CD14-positive monocyte (primary cell): ENCODE results near the gene NLN. TPM values are rescaled to one million over a fixed set of nuclear protein-coding genes. Genes with fewer than 3 reads are reported as not detected.

Source experiments
- DNase-seq, 3 donors: peaks; one replicate each; pipeline ENCODE4 v3.0.0-alpha.2; 2011 to 2022
- H2AFZ ChIP-seq: 2 replicates; pipeline ENCODE4 v1.6.0; 2012; ENCODE audit warnings: mild to moderate bottlenecking, low read depth, low read length, inconsistent platforms; ENCODE audit not compliant: insufficient read depth, poor library complexity, severe bottlenecking
- H3K27ac ChIP-seq, 2 donors: 1 replicate in 1 of 2; 2 replicates in 1 of 2; pipeline ENCODE4 v1.5.1; 2012 to 2013; ENCODE audit warnings: low read length in 2 of 2, control low read depth in 1 of 2, inconsistent platforms in 1 of 2, low read depth in 1 of 2, mild to moderate bottlenecking in 1 of 2
- H3K27me3 ChIP-seq, 2 donors: one replicate each; pipeline versions ENCODE4 v1.6.0 to v1.6.1; 2011 to 2013; ENCODE audit warnings: low read length in 2 of 2; ENCODE audit not compliant: control insufficient read depth in 2 of 2, insufficient read depth in 2 of 2
- H3K36me3 ChIP-seq, 2 donors: replicated peaks in 1 of 2; 1 replicate in 1 of 2; 2 replicates in 1 of 2; pipeline versions ENCODE4 v1.5.1 to v1.6.1; 2012 to 2013; ENCODE audit warnings: low read length in 2 of 2, control low read depth in 1 of 2, inconsistent platforms in 1 of 2, mild to moderate bottlenecking in 1 of 2; ENCODE audit not compliant: insufficient read depth in 2 of 2, control insufficient read depth in 1 of 2
- H3K4me1 ChIP-seq, 2 donors: 1 replicate in 1 of 2; 2 replicates in 1 of 2; pipeline versions ENCODE4 v1.5.1 to v1.6.1; 2012 to 2013; ENCODE audit warnings: low read length in 2 of 2, control low read depth in 1 of 2, inconsistent platforms in 1 of 2, mild to moderate bottlenecking in 1 of 2, moderate library complexity in 1 of 2; ENCODE audit not compliant: insufficient read depth in 2 of 2, control insufficient read depth in 1 of 2
- H3K4me2 ChIP-seq: replicated peaks from 2 replicates; pipeline ENCODE3; 2012; ENCODE audit warnings: low read length, moderate library complexity, mild to moderate bottlenecking; ENCODE audit not compliant: poor library complexity, severe bottlenecking; ENCODE audit errors: extremely low read depth
- H3K4me3 ChIP-seq, 3 experiments: fragments of 200-600 bp in 1 of 3; sonication (generic) in 1 of 3; replicated peaks in 1 of 3; 1 replicate in 2 of 3; 2 replicates in 1 of 3; pipeline ENCODE4 v1.5.1; 2011 to 2013; ENCODE audit warnings: low read length in 3 of 3, mild to moderate bottlenecking in 3 of 3, control low read depth in 2 of 3, low read depth in 2 of 3, inconsistent platforms in 1 of 3, moderate library complexity in 1 of 3
- H3K79me2 ChIP-seq: 2 replicates; pipeline ENCODE4 v1.6.0; 2012; ENCODE audit warnings: mild to moderate bottlenecking, control low read depth, inconsistent platforms, low read length, moderate library complexity; ENCODE audit not compliant: insufficient read depth
- H3K9ac ChIP-seq: 2 replicates; pipeline ENCODE4 v1.6.0; 2017; ENCODE audit warnings: low read length, mild to moderate bottlenecking; ENCODE audit not compliant: insufficient read depth, poor library complexity, severe bottlenecking
- H3K9me3 ChIP-seq, 2 donors: replicated peaks in 1 of 2; 1 replicate in 1 of 2; 2 replicates in 1 of 2; pipeline versions ENCODE4 v1.5.1 to v1.6.1; 2012 to 2013; ENCODE audit warnings: low read length in 2 of 2, control low read depth in 1 of 2; ENCODE audit not compliant: control insufficient read depth in 1 of 2, insufficient read depth in 1 of 2
- H4K20me1 ChIP-seq: 2 replicates; pipeline ENCODE4 v1.6.0; 2012; ENCODE audit warnings: mild to moderate bottlenecking, low read length, control low read depth, moderate library complexity; ENCODE audit not compliant: insufficient read depth
- H3K27ac Mint-ChIP-seq, 7 donors: one replicate each; pipeline ENCODE4 v1.8.0; 2020; ENCODE audit warnings: mild to moderate bottlenecking in 7 of 7, mixed read lengths in 7 of 7, moderate library complexity in 6 of 7, inconsistent platforms in 2 of 7
- H3K27me3 Mint-ChIP-seq, 3 donors: one replicate each; pipeline ENCODE4 v1.8.0; 2021 to 2022; ENCODE audit warnings: low read depth in 3 of 3, mild to moderate bottlenecking in 3 of 3, mixed read lengths in 3 of 3, moderate library complexity in 3 of 3, inconsistent platforms in 1 of 3
- H3K36me3 Mint-ChIP-seq, 2 donors: one replicate each; pipeline ENCODE4 v1.8.0; 2020; ENCODE audit warnings: mixed read lengths in 2 of 2, inconsistent platforms in 1 of 2, mild to moderate bottlenecking in 1 of 2
- H3K4me1 Mint-ChIP-seq: one replicate; pipeline ENCODE4 v1.8.0; 2020; ENCODE audit warnings: mild to moderate bottlenecking, mixed read lengths
- H3K4me3 Mint-ChIP-seq, 2 donors: one replicate each; pipeline ENCODE4 v1.8.0; 2020; ENCODE audit warnings: mild to moderate bottlenecking in 2 of 2, mixed read lengths in 2 of 2, moderate library complexity in 1 of 2
- H3K9me3 Mint-ChIP-seq, 7 donors: one replicate each; pipeline ENCODE4 v1.8.0; 2020 to 2022; ENCODE audit warnings: mixed read lengths in 7 of 7, mild to moderate bottlenecking in 6 of 7, moderate library complexity in 6 of 7, inconsistent platforms in 2 of 7
- WGBS: methylation state at CpG from one replicate; pipeline ENCODE4 v1.1.5; 2013; ENCODE audit warnings: missing lambda C conversion rate; ENCODE audit not compliant: insufficient coverage; 5-methylcytosine and 5-hydroxymethylcytosine counted together
- intact Hi-C, 2 donors: fragments of 100-400 bp; cut with micrococcal nuclease; formaldehyde crosslinking; loops; one replicate each; pipeline versions ENCODE4 v1.15.0 to v1.15.1; 2023
- polyA plus RNA-seq, 3 donors: library from polyadenylated mRNA; depleted of rRNA in 1 of 3; unstranded in 2 of 3; stranded (reverse) in 1 of 3; fragments of 300-500 nt in 2 of 3; fragments of >200 nt in 1 of 3; fragmentation: Illumina TruSeq in 2 of 3; gene quantifications; 1 replicate in 2 of 3; 2 replicates in 1 of 3; pipeline ENCODE4 v1.2.3, GENCODE V29; 2012 to 2021
- TF ChIP-seq, protein P1 (sequence below): fragments of 200-600 bp; IDR thresholded peaks from one replicate; pipeline ENCODE4 v1.8.0; 2022; ENCODE audit warnings: antibody characterized with exemption, mild to moderate bottlenecking

NLN gene
- polyA plus RNA-seq, 3 donors = 8.7 to 39.2 (median 17.7) TPM

DNA sequence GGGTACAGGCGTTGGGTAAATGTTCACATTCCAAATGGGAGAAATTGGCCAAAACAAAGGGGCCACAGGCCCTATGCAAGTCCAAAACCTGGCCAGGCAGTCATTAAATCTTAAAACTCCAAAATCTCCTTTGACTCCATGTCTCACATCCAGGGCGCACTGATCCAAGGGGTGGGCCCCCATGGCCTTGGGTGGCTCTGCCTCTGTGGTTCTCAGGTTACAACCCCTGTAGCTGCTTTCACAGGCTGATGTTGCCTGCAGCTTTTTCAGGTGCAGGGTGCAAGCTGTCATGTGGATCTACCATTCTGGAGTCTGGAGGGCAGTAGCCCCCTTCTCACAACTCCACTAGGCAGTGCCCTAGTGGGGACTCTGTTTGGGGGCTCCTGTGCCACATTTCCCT, 44.8 kb downstream of the NLN start:
- Mint-ChIP-seq H3K27me3 (no peaks in the 10 kb centered on the region), H3K4me1 (no peaks in the 10 kb centered on the region), H3K9me3 (peaks cover 0 to 7% (median 2%) of the 10 kb centered on the region in 7 donors), H3K36me3 (peaks cover 45 to 60% of the 10 kb centered on the region in 2 donors), H3K4me3 (no peak overlapping the region), H3K27ac (no peak overlapping the region)
- intact Hi-C loops = no loop called here
- Histone ChIP-seq H3K27ac (no peak overlapping the region), H3K79me2 (no peaks in the 10 kb centered on the region), H2AFZ (no peak overlapping the region), H4K20me1 (no peaks in the 10 kb centered on the region), H3K4me3 (no peak overlapping the region), H3K4me1 (no peaks in the 10 kb centered on the region), H3K36me3 (peaks cover 18 to 43% of the 10 kb centered on the region in 2 donors), H3K4me2 (no peak overlapping the region), H3K9ac (no peak overlapping the region), H3K27me3 (no peaks in the 10 kb centered on the region), H3K9me3 (peaks cover 0 to 7% of the 10 kb centered on the region in 2 donors)
- TF ChIP-seq, protein P1, sequence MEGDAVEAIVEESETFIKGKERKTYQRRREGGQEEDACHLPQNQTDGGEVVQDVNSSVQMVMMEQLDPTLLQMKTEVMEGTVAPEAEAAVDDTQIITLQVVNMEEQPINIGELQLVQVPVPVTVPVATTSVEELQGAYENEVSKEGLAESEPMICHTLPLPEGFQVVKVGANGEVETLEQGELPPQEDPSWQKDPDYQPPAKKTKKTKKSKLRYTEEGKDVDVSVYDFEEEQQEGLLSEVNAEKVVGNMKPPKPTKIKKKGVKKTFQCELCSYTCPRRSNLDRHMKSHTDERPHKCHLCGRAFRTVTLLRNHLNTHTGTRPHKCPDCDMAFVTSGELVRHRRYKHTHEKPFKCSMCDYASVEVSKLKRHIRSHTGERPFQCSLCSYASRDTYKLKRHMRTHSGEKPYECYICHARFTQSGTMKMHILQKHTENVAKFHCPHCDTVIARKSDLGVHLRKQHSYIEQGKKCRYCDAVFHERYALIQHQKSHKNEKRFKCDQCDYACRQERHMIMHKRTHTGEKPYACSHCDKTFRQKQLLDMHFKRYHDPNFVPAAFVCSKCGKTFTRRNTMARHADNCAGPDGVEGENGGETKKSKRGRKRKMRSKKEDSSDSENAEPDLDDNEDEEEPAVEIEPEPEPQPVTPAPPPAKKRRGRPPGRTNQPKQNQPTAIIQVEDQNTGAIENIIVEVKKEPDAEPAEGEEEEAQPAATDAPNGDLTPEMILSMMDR = no peak
- WGBS = 93% methylated on average over 2 of the region's 2 CpGs
- no peak for DNase-seq

- DNase-seq = no peak
- Histone ChIP-seq H3K27ac (no peak overlapping the region), H3K36me3 (peaks cover 17 to 40% of the 10 kb centered on the region in 2 donors), H2AFZ (no peak overlapping the region), H3K9me3 (peaks cover 0 to 7% of the 10 kb centered on the region in 2 donors), H3K79me2 (no peaks in the 10 kb centered on the region), H4K20me1 (no peaks in the 10 kb centered on the region), H3K4me1 (no peaks in the 10 kb centered on the region), H3K27me3 (no peaks in the 10 kb centered on the region), H3K4me2 (no peak overlapping the region), H3K9ac (no peak overlapping the region), H3K4me3 (no peak overlapping the region)
- Mint-ChIP-seq H3K36me3 (peaks cover 45 to 55% of the 10 kb centered on the region in 2 donors), H3K27me3 (no peaks in the 10 kb centered on the region), H3K4me3 (no peak overlapping the region), H3K9me3 (peaks cover 0 to 7% (median 2%) of the 10 kb centered on the region in 7 donors), H3K4me1 (no peaks in the 10 kb centered on the region), H3K27ac (peak overlapping the region in 1 of 7 donors; percentile 2)
- TF ChIP-seq, protein P1 = no peak
- intact Hi-C loops = no loop called here
- 100% methylated on average over 1 of the region's 1 CpG for WGBS
Observed at GRCh38 chr5:65767565-65767964, 45.6 kb downstream of the NLN start.
